ENCODE data around the gene FOXS1.
"Not testable (repeated sequence)": the region's sequence is repeated elsewhere in the genome, so short reads cannot be mapped to it uniquely, and the experiment has no call there.

The FOXS1 gene

DNA sequence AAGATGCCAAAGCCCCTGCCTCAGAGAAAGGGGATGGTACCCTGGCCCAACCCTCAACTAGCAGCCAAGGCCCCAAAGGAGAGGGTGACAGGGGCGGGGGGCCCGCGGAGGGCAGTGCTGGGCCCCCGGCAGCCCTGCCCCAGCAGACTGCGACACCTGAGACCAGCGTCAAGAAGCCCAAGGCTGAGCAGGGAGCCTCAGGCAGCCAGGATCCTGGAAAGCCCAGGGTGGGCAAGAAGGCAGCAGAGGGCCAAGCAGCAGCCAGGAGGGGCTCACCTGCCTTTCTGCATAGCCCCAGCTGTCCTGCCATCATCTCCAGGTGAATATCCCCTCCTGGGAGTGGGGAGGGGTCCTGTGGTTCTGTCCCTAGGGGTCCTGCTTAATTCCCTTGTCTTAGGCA lies 25.2 kb downstream of the FOXS1 start:
- DNase-seq, result no peak

DNA sequence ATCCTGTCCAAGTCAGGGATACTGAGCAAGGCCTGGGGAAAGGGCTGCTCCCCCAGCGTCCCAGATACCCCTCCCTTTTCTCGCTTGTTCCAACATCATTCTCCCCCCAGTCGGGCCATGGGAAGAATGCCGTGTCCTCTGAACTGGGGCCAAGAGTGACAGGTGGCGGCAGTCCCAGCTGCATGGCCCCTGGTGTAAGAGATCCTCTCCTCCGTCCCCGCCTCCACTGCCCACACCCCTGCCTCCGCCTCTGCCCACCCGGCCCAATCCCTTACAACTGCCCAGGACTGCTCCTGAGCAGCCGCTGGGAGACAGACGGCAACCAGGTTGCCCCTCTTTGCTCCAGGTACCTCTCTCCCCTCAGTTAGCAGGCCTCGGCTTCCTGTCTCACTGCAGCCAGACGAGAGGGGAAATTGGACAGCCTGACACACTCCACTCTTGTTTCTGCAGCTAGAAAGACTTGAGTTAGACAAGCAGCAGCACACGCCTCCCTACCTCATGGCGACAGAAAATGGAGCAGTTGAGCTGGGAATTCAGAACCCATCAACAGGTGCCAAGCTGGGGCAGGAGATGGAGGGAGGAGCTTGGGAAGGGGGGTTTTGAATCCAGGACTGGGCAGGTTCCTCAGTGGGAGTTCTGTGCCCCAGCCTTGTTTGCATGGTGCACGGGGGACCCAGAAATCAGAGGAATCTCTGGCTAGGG lies 26.2 kb downstream of the FOXS1 start, which contains the start of gene MYLK2:
MYLK2 (plus strand) TSS at position 274 of the 702 bp plus-strand sequence; CDS start at position 499, 225 bp downstream.
- no peak for DNase-seq

DNA sequence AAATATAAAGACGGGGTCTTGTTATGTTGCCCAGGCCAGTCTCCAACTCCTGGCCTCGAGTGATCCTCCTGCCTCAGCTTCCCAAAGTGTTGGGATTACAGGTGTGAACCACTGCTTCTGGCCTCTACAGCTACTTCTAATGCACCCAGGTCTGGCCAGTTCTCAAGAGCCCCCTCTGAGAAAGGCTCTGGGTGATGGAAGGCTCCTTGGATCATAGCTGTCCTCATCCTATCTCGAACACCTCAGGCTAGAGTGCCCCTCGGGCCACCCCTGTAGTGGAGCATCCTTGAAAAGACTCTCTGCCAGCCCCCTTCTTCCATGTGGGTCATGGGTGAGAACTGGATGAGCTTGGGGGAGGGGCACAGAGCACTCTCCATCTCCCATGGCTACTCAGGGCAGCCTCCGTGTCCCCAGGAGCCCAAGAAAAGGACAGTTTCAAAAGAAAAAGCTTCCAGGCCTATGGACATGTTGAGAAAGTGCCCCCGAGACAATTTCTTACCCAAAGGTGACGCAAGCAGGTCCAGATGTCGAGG lies 27.0 kb downstream of the FOXS1 start:
- DNase-seq, result no peak

DNA sequence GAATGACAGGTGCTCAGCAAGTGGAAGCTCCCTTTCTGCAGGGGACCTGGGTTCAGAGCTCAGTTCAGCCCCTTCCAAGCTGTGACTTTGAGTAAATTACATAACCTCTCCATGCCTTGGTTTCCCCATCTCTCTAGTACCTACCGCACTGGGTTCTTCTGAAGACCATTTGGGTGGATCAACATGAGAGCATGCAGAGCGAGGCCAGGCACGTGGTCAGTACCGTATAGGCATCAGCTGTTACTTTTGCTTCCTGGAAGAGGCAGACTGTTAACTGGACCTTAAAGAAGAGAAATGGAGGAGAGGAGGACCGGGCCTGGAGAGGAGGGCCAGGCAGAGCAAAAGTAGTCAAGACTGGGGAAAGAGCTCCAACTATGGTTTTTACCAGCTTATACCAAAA lies 27.9 kb downstream of the FOXS1 start:
- DNase-seq, result no peak

DNA sequence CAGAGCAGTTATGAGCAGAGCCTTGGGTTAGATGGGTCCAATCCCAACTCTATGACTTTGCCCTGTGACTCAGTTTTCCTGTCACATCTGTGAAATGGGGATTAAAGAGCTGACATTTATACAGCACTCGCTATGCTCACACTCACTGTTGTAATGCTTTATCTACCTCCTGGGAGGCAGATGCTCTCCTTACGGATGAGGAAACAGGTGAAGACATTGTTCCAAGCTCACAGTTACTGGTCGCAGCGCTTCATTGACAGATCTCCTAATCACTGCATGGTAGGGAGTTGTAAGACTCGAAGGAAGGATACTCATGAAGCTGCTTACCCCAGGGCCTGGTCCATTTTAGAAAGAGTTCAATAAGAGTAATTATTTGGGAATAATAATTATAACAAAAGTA lies 29.2 kb downstream of the FOXS1 start:
- DNase-seq, result no peak

DNA sequence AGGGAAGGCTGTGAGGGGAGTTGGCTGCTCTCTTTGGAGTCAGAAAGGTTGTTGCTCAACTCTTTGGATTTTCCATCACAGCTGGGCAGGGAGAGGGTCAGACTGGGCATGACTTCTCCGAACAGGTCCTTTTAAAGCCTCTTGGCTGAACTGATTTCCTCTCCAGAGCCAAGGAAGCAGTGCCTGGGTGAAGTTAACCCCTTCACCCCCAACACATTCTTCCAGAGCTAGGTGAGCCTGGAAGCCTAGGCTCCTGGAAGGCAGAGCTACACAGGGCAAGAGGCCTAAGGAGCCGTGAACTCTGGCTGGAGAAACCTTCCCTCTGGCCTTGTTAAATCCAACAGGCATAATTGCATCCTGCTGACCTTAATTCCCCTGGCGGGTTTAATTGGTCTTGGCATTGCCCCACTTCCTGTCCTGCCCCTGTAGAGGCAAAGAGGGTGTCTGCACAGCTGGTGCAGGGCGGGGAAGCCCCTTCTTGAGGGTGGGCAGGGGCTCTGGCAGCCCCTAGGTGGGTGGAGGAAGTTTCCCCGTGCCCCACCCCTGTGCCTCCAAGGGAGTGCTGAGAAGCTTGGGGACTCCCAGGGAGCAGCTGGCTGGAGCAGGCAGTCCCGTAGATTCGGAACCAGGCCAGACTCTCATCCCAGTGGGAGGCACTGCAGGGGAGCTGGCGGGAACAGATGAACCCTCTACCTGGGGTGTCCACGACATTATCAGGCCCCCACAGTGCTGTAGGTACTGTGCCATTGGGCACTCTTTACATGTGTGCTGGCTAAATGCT lies 29.8 kb downstream of the FOXS1 start:
- peak in 2 of 3 experiments; percentile 30 to 61 for DNase-seq

DNA sequence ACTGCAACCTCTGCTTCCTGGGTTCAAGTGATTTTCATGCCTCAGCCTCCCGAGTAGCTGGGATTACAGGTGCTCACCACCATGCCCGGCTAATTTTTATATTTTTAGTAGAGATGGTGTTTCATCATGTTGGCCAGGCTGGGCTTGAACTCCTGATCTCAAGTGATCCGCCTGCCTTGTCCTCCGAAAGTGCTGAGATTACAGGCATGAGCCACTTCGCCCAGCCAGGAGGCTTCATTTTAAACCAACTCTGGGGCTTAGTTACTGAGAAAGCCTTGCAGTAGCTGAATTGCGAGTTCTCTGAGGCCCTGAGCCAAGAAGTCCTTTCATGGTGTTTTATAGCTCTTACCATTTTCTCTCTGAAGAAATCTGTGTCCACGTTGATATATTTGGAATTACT lies 31.3 kb downstream of the FOXS1 start:
- not testable (repeated sequence) for DNase-seq

DNA sequence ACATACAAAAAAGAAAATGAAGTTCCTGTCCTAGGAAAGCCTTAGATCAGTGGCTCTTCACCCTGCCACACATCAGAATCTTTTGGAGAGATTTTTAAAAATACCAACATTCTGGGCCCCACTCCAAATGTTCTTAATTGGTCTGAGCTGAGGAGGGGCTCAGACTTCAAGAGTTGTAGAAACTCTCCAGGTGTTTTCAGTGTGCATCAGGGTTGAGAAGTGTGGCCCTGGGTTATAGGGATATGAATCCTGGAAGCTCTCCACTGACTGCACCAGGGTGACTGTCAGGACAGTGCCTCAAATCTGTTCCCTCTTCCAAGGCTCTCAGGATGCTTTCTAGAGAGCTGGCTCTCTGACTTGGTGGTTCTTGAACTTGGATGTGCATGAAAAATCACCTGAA lies 31.8 kb downstream of the FOXS1 start:
- no peak for DNase-seq

DNA sequence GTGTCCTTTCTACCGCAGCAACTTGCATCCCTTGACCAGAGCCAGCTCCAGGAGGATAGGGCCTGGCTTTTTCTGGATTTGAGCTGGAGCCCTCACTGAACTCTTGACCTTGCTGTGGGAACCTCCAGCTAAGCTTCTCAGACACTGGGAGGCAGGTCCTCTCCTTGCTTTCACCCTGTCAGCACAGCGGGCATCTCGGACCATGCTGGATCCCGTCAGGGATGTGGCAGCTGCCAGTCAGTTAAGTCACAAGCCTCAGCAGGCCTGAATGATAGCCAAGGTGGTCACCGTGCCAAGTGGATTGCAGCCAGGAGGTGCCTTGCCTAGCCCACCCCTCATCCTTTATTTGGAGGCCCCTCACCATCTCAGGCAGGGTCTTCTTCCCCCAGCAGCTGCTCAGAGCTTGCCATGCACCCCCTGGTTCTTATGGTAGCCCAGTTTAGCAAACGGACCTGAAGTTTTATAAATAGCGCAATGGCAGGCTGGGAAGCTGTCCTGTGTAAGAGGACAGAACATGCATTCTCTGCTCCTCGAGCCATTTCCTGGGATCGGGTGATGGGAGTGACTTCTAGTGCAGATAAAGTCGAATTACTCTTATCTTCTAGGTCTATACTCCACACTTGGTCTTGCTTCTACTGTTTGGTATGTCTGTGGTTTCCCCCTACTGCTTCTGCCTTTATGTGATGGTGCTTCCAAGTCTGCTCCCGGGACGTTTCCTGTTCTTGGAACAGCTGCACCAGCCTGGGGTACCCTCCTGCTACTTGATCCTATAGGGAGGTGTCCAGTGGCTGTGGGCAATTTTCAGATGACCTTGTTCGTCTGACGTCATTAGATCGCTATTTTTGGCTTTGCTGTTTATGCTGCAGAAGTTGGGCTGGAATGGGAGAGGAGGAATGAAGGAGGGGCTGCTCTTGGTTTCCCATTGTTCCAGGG lies 33.3 kb downstream of the FOXS1 start:
- DNase-seq, result no peak

DNA sequence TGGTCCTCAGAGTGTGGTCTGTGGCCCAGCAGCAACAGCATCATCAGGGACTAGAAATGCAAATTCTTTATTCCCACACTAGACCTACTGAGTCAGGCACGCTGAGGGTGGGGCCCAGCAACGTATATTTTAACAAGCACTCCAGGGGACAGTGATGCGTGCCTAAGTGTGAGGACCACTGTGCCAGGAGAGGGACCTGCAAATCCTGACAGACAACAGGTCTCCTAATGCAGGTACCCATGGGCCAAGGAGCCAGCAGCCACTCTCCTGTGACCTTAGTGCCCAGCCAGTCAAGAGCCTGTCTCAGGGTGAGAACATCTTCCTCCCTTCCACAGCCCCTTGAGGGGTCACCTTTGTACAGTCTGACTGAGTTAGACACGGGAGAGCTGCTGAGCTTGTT lies 34.2 kb downstream of the FOXS1 start:
- no peak for DNase-seq

DNA sequence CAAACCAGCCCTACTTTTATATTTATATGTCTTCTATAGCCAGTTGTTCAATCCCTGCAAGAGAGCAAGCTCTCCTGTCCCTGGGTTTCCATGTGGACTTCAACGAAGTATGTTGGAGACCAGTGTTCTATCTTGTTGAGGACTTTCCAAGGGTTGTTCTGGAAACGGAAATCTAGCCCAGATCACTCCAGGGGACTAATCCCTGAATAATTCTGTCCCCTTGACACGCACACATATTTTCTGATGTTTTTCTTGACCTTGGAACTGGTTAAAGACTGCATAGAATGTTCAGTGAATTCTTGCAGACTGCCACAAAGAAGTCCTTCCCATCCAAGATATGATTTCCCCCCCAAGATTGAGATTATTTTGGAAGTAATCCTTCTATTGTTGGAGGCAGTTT lies 35.7 kb downstream of the FOXS1 start:
- no peak for DNase-seq

DNA sequence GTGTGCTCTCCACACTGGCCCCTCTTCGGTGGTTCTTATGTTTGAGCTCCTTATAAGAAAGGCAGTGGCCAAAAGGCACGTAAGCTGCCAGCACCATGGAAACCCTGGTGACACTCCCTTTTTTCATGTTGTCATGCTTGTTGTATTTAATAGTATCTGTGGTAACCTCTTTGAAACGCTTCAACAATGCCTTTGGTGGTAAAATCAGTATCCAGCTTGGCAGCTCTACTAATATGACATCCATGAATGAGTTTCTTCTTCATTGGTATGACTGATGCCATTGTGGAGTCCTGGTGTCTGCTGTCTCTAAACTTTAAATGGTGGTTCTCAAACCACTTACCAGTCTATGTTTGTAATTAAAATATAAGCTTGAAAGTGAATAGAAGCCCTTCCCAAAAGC lies 36.9 kb downstream of the FOXS1 start:
- no peak for DNase-seq

DNA sequence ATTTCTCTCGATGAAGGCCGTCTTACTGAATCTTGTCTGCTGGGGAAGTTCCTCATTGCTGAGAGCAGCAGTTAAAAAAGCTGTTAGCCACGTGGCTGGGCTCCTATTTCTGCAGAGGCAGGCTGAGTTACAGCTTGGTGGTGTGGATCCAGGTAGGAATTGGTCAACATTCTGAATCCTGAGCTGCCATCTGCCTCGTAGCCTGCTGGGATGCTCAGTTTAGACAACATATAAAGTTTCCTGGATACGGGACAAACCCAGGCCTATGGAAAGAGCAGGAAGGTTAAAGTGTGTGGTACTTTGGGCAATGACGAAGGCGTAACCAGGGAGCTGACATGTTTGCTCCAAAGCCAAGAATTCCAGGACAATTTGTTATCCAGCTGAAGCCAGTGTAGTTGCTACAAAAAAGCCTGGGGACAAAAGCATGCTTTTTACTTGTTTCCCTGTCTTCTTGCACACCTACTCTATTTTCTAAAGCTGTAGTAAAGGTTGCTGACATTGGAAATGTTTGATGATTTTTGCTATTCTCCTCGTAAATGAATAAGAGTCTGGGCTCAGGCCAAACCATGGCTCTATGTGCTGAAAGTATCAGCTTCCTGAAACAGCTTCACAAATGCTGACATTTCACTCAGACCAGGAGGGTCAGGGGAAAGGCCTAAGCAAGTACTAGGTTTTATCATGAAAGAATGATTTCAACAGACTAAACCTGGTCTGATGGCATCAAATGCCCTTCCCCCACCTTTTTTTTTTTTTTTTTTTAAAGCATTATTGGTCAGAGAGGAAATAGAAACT lies 38.6 kb downstream of the FOXS1 start:
- no peak for DNase-seq

DNA sequence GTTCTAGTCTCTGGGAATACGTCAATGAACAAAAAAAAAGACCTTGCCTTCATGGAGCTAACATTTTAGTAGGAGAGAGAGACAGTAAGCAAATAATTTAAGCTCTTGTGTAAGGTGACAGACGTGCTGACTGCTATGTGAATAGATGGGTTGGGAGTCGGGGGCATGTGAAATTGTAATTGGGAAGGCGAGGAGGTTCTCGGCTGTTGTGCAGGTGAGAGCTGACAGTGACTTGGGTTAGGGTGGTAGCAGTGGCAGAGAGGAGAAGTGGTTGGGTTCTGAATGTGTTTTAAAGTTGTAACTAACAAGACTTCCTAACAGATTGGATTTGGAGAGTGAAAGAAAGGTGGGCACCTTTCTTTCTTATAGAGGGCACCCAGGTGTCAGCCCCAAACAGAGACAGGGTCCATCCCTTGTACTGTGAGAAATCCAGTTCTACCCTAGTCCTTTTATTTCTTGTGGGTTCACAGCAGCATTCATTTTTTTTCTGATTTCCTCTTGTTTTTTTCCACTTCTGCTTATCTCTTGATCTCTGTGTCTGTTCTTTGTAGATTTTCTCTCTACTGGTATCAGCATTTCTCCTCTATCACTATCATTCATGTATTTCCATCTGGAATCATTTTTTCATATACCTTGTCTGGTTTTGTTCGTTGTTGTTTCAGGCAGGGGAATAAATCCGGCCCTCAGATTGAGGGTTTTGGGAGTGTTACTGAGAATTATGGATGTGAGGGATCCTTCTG lies 41.7 kb downstream of the FOXS1 start:
- no peak for DNase-seq

DNA sequence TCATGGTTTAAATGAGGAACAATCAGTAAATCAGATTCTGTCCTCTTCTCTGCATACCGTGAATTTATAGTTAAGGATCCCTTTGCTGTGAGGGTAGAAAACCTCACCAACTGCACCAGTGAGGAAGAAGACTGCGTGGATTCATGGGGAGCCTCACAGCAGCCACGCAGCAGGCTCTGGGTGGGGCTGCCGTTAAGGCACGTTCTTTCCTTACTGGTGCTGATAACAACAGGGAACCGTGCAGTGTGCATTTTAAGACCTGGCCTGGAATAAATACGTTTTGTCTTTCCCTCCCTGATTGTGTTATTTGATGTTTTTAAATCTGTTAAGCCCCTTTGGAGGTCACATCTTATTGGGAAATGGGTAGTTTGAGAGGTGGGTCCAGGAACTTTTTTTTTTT lies 43.9 kb downstream of the FOXS1 start:
- DNase-seq, result no peak

DNA sequence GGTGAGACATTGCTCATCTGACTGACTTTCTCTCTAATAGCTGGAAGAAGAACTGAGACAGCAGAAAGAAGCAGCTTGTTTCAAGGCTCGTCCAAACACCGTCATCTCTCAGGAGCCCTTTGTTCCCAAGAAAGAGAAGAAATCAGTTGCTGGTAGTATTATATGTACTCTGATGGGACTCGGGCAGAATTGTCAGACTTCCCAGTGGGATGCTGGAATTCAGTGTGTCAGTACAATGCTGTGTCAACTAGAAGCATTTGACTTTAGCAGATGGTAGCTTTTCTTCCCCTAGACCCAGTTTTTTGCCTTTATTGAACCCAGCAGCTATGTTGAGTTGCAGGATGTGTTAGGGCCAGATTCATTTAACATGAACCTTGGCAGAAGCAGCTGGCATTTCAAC lies 48.0 kb downstream of the FOXS1 start:
- no peak for DNase-seq
